ENCODE results near the gene RANBP1. TPM values are rescaled to one million over a fixed set of nuclear protein-coding genes. Genes with fewer than 3 reads are reported as not detected.

Gene RANBP1
- total and polyA plus RNA-seq, 9 of the 15 experiments (the other 6 are each of a cell fraction or from before 2014, with no cell fraction given): 162 to 2,891 (median 1,289) TPM

DNA sequence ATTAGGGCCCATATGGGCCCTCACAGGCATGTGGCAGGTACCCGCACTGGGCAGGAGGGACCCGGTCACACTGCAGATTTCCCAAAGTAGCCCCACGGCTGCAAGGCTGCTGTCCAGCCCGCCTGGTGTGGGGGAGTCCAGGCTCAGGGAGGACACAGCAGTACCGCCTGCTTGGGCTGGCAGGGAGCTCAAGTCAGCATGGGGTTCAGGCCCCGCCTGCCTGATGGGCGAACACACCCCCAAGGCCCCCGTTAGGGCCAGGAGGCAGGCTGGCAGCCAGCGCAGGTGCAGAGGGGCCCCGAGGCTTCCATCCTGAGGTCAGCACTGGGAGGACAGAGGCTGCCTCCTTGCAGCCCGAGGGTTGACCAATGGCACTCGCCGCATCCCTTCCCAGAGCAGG, 21.2 kb downstream of the RANBP1 start (continued):
- TF ChIP-seq ZNF318 (IDR thresholded peaks at IDR 0.05; ENCODE audit: borderline replicate concordance in 1 of 2, low read depth in 1 of 2): no peak
- no peak for TF ChIP-seq SUPT5H (IDR thresholded peaks at IDR 0.05)
- TF ChIP-seq POU5F1 (IDR thresholded peaks at IDR 0.05; ENCODE audit: borderline replicate concordance, low read depth, low read length, partially characterized antibody): no peak
- TF ChIP-seq, protein P1, sequence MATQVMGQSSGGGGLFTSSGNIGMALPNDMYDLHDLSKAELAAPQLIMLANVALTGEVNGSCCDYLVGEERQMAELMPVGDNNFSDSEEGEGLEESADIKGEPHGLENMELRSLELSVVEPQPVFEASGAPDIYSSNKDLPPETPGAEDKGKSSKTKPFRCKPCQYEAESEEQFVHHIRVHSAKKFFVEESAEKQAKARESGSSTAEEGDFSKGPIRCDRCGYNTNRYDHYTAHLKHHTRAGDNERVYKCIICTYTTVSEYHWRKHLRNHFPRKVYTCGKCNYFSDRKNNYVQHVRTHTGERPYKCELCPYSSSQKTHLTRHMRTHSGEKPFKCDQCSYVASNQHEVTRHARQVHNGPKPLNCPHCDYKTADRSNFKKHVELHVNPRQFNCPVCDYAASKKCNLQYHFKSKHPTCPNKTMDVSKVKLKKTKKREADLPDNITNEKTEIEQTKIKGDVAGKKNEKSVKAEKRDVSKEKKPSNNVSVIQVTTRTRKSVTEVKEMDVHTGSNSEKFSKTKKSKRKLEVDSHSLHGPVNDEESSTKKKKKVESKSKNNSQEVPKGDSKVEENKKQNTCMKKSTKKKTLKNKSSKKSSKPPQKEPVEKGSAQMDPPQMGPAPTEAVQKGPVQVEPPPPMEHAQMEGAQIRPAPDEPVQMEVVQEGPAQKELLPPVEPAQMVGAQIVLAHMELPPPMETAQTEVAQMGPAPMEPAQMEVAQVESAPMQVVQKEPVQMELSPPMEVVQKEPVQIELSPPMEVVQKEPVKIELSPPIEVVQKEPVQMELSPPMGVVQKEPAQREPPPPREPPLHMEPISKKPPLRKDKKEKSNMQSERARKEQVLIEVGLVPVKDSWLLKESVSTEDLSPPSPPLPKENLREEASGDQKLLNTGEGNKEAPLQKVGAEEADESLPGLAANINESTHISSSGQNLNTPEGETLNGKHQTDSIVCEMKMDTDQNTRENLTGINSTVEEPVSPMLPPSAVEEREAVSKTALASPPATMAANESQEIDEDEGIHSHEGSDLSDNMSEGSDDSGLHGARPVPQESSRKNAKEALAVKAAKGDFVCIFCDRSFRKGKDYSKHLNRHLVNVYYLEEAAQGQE (IDR thresholded peaks at IDR 0.05; ENCODE audit: borderline replicate concordance): peak; percentile 14; the same call in 1 of the 2 replicates
- TF ChIP-seq, protein P1 (CRISPR knock-in tag; IDR thresholded peaks at IDR 0.05; ENCODE audit: low read depth): no peak
- TF ChIP-seq SMC3 (conservative IDR thresholded peaks at IDR 0.05; ENCODE audit: insufficient read depth, low read depth, low read length): no peak
- TF ChIP-seq MAZ (CRISPR knock-in tag; conservative IDR thresholded peaks at IDR 0.05 in 1 of 2, IDR thresholded peaks at IDR 0.05 in 1 of 2): no peak
- TF ChIP-seq RBBP5 (IDR thresholded peaks at IDR 0.05; ENCODE audit: borderline replicate concordance, insufficient read depth, low read length, poor library complexity, severe bottlenecking): no peak
- peak; percentile 89 for TF ChIP-seq WHSC1 (IDR thresholded peaks at IDR 0.05; ENCODE audit: low read length)
- no peak for TF ChIP-seq GATAD2A (IDR thresholded peaks at IDR 0.05)
- no peak for TF ChIP-seq PTBP1 (IDR thresholded peaks at IDR 0.05; ENCODE audit: low read depth, low read length)
- no peak for TF ChIP-seq GABPB2 (CRISPR knock-in tag; conservative IDR thresholded peaks at IDR 0.05)
- no peak for TF ChIP-seq ZNF121 (CRISPR knock-in tag; conservative IDR thresholded peaks at IDR 0.05)

All from K562 (cell line).